HG03135 (cell line): ENCODE results near the gene UNC5CL.

Experiments used
- ATAC-seq: cut with Tn5 transposase; IDR thresholded peaks from one replicate; pipeline ENCODE4 v1.9.1; 2021; ENCODE audit warnings: mild to moderate bottlenecking, moderate library complexity; ENCODE audit not compliant: unreplicated experiment

The UNC5CL gene

GRCh38 chr6:41063884-41064285 is 24.9 kb upstream of the UNC5CL start:
- ATAC-seq = no peak

GRCh38 chr6:41062056-41062455 is 23.0 kb upstream of the UNC5CL start:
- no peak for ATAC-seq

GRCh38 chr6:41061196-41061726 is 22.2 kb upstream of the UNC5CL start:
- ATAC-seq = no peak

- no peak for ATAC-seq
Observed at GRCh38 chr6:41059556-41059955, 20.5 kb upstream of the UNC5CL start.

- no peak for ATAC-seq
Observed at GRCh38 chr6:41058783-41059181, 19.8 kb upstream of the UNC5CL start.

- ATAC-seq = no peak
Observed at GRCh38 chr6:41056768-41057490, 17.9 kb upstream of the UNC5CL start.

- ATAC-seq = no peak
Observed at GRCh38 chr6:41055149-41055548, 16.1 kb upstream of the UNC5CL start.

- ATAC-seq = no peak
Observed at GRCh38 chr6:41054511-41054910, 15.5 kb upstream of the UNC5CL start.

GRCh38 chr6:41053041-41053440 is 14.0 kb upstream of the UNC5CL start, which contains the start of gene APOBEC2:
APOBEC2 (plus strand) TSS chr6:41053202; CDS start chr6:41053348, 146 bp downstream.
- ATAC-seq = no peak

GRCh38 chr6:41051873-41052272 is 12.9 kb upstream of the UNC5CL start:
- no peak for ATAC-seq

- ATAC-seq = no peak
Observed at GRCh38 chr6:41050536-41050935, 11.5 kb upstream of the UNC5CL start.

GRCh38 chr6:41049955-41050354 is 10.9 kb upstream of the UNC5CL start:
- ATAC-seq = no peak

GRCh38 chr6:41049521-41049920 is 10.5 kb upstream of the UNC5CL start:
- no peak for ATAC-seq

GRCh38 chr6:41047745-41048732 is 9.0 kb upstream of the UNC5CL start:
- no peak for ATAC-seq

GRCh38 chr6:41047306-41047705 is 8.3 kb upstream of the UNC5CL start:
- ATAC-seq = no peak

GRCh38 chr6:41046084-41046483 is 7.1 kb upstream of the UNC5CL start:
- ATAC-seq = no peak

- ATAC-seq = no peak
Observed at GRCh38 chr6:41045664-41046063, 6.6 kb upstream of the UNC5CL start.

GRCh38 chr6:41043151-41043550 is 4.1 kb upstream of the UNC5CL start:
- no peak for ATAC-seq

GRCh38 chr6:41042226-41043055 is 3.4 kb upstream of the UNC5CL start, which contains the start of gene TSPO2:
TSPO2 (plus strand) TSS chr6:41042467; CDS start chr6:41042986, 519 bp downstream.
- no peak for ATAC-seq

- no peak for ATAC-seq
Observed at GRCh38 chr6:41040940-41041536, 2.0 kb upstream of the UNC5CL start.
